ENCODE measurements around the gene UBE2I.
A peak's percentile ranks its signal among the peaks of the same experiment; 100 is the strongest.

UBE2I gene

GRCh38 chr16:1330931-1331711, 21.7 kb downstream of the UBE2I start:
- no peak for DNase-seq (ENCODE audit: low spot score)

GRCh38 chr16:1331712-1332617, 22.5 kb downstream of the UBE2I start:
- DNase-seq (ENCODE audit: low spot score), result no peak

- DNase-seq (ENCODE audit: low spot score), result no peak
These were observed 23.2 kb downstream of the UBE2I start for GRCh38 chr16:1332618-1333148.

- no peak for DNase-seq (ENCODE audit: low spot score)
These were observed 23.8 kb downstream of the UBE2I start, which contains the start of gene BAIAP3 for GRCh38 chr16:1333149-1333812. TSS of gene BAIAP3 (plus strand) at chr16:1333645. CDS start at chr16:1338550, 4,905 bp downstream.

- no peak for DNase-seq (ENCODE audit: low spot score)
These were observed 24.6 kb downstream of the UBE2I start for GRCh38 chr16:1333854-1334700.

GRCh38 chr16:1334739-1335138, 25.3 kb downstream of the UBE2I start:
- no peak for DNase-seq (ENCODE audit: low spot score)

GRCh38 chr16:1335211-1335971, 26.0 kb downstream of the UBE2I start:
- DNase-seq (ENCODE audit: low spot score), result no peak

GRCh38 chr16:1335996-1336395, 26.6 kb downstream of the UBE2I start:
- DNase-seq (ENCODE audit: low spot score), result no peak

GRCh38 chr16:1336619-1337018, 27.2 kb downstream of the UBE2I start:
- no peak for DNase-seq (ENCODE audit: low spot score)

- no peak for DNase-seq (ENCODE audit: low spot score)
These were observed 28.1 kb downstream of the UBE2I start for GRCh38 chr16:1337486-1337885.

- DNase-seq (ENCODE audit: low spot score), result no peak
These were observed 28.8 kb downstream of the UBE2I start for GRCh38 chr16:1338119-1338730.

- no peak for DNase-seq (ENCODE audit: low spot score)
These were observed 29.6 kb downstream of the UBE2I start for GRCh38 chr16:1338855-1339675.

GRCh38 chr16:1340730-1341494, 31.5 kb downstream of the UBE2I start:
- no peak for DNase-seq (ENCODE audit: low spot score)

- DNase-seq (ENCODE audit: low spot score), result no peak
These were observed 32.3 kb downstream of the UBE2I start for GRCh38 chr16:1341495-1342420.

GRCh38 chr16:1342526-1343427, 33.3 kb downstream of the UBE2I start:
- peak; percentile 93 for DNase-seq (ENCODE audit: low spot score)
